Activated T-cell treated with anti-CD3 and anti-CD28 coated beads for 24 hours (primary cell): ENCODE measurements around the gene FANCI.
A peak's percentile ranks its signal among the peaks of the same experiment; 100 is the strongest.

ENCODE experiments used
- DNase-seq: peaks from one replicate; pipeline ENCODE4 v3.0.0-alpha.2; 2020; ENCODE audit warnings: low read depth

FANCI gene

DNA sequence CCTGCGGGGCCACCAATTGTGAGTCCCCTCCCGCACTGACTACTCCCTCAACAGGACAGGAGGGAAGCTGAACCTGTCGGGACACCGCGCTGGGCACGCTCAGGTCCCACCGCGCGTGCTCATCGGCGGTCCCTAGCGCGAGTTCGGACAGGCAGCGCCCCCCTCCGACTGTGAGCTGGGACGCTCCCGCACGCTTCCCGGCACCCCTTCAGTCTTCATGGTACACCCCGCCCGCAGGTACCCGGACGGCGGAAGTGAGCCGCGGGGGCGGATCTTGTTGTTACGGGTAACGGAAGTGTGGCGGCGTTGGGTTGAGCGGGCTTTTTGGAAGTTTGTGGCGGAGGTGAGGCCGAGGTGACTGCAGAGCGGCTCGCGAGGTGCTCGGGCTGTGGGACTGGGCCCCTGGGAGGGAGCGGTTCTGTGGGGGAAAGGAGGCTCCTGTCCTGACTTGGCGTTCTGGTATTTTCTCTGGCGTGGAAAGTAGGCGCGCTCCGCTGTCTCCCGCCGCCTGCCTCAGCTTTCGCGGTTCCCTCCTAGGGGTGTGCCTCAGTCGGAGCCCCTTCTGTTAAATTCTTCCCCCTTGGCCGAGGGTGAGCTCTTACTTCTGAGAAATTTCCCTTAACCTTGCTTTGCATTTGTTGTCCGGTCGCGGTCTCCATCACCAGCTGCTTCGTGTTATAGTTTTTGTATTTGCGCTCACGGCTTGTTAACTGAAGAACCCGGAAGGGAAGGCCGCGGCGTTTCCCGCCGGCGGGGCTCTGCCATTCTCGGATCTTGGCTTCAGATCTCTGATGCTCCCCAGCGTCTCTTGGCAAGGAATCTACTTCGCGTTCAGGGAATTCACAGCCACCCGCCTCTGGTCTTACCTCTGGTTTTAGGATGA, at the start of gene FANCI:
TSS of gene FANCI (plus strand) at position 289 of the 883 bp plus-strand sequence. CDS start 3,669 bp downstream, outside the sequence.
- DNase-seq, result peak; percentile 96

DNA sequence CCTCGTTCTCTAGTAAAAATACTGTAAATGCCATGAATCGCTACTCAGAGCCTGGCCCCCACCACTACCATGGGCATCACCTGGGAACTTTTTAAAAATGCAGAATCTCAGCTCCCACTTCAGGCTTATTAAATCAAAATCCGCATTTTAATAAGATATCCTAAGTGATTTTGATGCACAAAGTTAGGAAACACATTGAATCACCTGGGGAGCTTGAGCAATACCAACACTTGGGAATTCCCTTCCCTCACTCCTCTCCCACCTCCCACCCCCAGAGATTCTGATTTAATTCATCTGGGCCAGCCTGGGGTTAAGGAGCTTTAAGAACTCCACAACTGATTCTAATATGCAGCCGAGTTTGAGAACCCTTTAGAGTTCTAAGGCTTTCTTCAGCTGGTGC, 49.2 kb upstream of the FANCI start:
- DNase-seq, result no peak

DNA sequence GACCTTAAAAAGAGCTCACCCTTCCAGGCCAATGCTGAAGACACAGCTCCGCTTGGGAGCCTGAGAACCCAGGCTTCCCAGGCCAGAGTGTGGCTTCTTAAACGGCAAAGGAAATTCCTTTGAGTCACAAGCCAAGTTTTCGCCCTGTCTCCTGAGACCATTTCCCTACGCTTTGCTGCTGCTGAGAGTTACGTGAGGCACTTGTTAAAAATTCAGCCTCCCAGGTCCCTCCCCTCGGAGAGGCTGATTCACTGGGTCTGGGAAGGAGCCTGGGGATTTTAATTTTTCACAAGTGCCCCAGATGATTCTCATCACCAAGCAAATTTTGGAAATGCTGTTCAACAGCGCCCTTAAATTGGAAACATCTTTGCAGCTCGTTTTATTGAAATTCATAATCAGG, 47.9 kb upstream of the FANCI start:
- no peak for DNase-seq

DNA sequence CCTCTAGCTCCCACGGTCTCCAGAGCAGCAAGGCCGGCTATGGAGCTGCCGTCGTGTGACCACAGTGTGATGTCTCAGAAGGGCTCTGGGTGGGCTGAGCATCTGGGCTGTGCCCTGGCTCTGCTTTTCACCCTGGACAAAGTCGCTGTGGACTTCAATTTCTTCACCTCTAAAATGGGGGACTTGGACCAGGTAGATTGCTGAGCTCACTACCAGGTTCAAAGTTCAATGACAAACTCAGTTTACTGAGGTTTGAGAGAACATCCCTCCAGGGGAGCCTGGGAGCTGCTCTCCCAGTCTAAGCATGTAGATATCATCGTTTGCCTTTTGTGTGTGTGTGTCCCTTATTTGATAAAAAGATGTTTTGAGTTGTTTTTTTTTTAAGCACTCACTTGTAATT, 47.5 kb upstream of the FANCI start:
- no peak for DNase-seq

DNA sequence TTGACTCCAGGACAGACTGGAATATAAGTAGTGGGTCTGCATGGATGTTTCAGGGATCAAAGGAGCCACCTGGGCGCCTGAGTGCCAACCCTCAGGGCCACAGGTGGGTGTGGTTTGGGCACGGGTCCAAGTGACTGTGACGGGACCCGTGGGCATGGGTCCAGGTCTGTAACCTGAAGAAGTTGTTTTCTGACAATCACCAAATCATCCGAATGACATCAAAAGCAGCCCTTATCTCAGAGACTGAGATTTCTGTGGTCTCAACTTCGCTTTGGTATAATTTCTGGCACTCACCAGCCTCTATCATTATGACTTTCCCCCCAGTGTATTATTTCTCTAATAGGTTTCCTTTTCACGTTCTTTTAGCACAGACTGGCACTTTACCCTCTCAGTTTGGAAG, 46.8 kb upstream of the FANCI start:
- DNase-seq, result no peak

DNA sequence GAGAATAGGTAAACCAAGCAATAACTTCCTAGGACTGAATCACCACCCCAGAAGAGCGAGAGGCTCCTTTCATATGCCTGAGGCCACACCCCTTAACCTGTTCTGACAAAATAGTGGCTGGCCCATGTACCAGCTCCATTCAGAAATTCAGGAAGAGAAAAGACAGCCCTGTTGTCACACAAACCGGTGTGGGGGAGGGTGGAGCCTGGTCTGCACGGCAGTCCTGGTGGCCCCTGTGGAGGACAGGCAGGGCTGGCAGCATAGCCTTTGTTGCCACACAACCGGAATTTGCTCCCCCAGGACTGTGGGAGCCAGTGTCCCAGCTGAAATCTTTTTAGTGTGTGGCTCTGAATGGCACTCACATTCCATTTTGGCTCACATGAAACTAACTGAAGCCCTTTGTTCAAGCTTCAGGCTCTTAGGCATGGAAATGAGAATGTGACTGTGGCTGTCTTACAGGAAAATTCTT, 46.2 kb upstream of the FANCI start:
- DNase-seq, result no peak

DNA sequence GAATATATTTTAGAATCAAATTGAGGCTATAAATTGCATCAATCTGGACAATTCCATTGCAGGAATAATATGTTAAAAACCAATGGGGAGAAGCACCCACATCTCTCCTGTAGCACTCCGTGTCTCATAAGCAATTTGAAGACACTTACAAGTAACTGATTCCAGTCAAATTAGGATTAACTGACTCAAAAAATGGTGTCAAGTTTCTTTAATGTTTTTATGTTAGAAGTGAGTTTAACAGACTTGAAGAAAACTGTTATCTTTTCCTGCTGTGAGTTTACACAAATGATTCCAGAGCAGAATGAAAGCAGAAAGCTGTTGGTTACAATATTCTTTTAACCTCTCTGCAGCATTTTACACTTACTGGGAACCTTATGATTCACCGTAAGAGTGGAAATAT, 45.6 kb upstream of the FANCI start:
- DNase-seq, result no peak

DNA sequence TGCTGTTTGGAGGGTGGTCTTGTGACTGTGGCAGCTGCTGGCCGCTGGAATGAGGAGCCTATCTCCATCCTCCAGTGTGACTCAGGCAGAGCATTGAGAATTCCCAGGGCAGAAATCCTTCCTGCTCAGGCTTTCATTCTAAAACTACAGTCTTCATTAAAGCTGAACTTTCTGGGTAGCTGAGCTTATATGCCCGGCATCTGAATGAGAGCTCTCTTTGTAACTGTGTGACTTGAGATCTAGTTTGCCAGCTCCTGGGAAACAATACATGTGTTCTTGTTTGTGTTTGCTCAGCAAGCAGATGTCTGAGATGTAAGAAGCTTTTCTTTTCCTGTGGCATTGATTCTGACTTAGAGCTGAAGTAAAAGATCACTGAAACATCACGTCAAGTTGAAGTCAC, 44.8 kb upstream of the FANCI start:
- no peak for DNase-seq

DNA sequence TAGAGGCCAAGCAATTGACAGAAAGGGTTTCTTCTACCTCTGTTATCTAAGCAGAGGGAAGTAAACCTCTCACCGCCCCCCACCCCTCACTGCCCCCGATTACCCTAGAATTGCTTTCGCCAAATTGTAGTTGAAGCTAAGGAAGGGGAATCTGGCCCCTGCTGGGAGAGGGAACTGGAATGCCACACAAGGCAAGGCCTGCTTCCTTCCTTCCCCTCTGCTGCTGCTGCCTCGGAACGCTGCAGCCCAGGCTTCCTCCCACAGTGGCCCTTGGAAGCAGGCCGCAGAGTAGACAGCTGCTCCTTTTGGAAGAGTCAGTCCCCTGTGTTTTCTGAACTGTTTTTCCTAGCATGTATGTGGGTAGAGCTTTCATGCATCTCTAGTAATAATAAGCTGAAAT, 44.0 kb upstream of the FANCI start:
- DNase-seq, result no peak

DNA sequence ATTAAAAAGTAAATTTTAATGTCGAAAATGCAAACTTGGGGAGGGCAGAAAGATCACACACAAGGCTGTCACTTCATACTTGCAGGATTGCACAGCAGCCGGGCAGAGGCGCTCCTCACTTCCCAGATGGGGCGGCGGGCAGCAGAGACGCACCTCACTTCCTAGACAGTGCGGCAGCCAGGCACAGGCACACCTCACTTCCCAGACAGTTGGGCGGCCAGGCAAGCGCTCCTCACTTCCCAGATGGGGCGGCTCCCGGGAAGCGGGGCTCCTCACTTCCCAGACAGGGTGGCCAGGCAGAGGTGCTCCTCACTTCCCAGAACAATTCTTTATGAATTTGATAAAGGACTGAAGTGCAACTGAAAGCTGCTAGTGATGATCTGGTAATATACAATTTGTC, 43.6 kb upstream of the FANCI start:
- DNase-seq, result no peak

DNA sequence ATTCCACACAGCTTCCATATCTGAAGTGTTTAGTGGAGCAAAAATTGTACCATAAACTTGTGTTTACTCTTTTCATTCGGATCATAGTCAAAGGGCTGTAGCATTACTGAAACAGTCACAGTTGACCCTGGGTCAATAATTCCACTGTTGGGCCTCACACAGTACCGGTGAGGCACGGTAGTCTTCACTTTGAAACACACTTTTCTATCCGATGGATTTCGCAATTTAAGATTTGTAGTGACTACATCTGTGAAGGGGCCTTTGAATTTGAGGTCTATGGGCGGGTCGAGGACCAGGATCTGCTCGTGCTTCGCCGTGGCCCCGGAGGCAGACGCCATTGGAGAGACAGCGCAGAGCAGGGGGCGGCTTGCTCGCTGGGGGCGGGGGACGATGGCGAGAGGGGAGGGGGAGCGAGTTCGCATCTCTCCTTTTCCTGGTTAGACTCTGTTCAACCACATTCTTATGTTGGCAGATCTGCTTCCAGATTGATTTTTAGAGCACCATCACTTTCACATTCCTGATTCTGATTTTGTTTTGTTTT, 42.2 kb upstream of the FANCI start:
- DNase-seq, result no peak

DNA sequence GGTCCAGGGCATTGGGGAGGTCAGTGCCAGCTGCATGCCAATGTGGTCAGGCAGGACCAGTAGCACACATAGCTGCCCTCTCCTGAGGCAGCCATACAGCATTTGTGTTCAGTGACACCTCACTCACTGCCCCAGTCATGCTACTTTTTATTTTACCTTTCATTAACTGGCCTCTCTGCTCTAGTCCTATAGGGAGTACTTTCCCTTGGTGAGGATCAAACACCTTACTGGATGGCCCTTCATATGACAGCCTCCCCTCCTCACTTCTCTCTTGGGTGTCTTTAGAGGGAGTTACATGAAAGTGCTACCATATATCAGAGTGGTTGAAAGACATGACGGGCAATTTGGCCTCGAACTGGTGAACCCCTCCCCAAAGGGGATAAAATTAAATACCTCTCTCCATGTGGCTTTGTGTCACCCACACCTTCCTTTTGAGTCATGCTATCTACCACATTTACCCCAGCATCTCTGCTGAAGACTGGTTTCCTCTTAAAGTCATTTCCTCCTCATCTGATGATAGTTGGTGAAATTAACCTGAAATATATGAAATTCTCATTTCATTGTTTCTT, 40.0 kb upstream of the FANCI start:
- DNase-seq, result peak; percentile 35

DNA sequence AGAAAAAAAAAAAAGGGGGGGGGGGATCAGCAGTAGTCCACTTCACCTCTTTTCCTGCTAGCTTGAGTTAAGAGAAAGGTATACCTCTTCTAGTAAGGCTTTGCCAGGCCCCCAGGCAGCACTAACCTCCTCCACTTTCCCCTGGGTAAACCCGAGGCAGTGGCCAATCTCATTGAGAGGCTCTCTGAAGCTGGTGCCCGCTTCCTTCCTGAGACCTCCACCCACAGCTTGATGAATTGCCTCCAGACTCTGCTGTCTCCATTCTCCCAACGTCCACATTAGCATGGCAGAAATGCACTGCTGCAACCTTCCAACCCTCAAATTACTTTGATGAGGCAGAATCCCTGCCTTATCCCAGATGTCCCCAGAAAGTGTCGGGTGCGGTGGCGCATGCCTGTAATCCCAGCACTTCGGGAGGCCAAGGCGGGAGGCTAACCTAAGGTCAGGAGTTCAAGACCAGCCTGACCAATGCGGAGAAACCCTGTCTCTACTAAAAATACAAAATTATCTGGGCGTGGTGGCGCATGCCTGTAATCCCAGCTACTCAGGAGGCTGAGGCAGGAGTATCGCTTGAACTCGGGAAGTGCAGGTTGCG, 37.7 kb upstream of the FANCI start:
- no peak for DNase-seq

DNA sequence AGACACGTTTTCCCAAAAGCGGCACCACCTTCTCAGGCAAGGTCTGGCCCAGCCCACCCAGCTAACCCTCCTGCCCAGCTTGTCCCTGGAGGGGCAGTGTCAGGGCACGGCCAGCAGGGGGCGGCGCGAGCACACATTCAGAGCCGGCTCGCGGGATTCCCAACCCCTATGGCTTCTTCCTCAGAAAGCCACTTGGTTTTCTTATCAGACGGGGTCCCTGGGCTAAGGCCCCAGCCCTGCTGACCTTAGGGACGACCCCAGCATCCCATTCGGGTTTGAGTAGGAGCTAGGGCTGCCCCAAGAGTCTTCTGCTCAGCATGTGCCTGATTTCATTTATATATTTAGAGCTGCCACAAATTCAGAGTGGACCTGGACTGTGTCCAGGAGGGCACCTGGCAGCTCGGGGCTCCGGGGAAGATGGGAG, 36.9 kb upstream of the FANCI start:
- DNase-seq, result peak; percentile 64

DNA sequence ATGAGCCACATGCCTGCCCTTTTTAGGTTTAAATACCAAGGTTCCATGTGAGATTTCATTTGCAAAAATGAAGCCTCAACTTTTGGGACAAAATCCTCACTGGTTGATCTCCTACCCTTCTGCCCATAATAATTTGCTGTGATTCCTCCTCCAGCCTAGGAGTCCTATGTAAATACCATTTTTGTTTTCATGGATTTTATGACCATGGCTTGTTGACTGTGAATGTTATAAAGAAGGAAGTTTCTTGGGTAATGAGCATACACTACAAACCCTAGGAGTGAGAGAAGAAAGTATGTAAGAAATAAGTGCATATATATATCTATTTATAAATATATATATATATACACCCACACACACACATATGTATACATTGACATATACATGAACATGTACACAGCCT, 35.5 kb upstream of the FANCI start:
- DNase-seq, result no peak

DNA sequence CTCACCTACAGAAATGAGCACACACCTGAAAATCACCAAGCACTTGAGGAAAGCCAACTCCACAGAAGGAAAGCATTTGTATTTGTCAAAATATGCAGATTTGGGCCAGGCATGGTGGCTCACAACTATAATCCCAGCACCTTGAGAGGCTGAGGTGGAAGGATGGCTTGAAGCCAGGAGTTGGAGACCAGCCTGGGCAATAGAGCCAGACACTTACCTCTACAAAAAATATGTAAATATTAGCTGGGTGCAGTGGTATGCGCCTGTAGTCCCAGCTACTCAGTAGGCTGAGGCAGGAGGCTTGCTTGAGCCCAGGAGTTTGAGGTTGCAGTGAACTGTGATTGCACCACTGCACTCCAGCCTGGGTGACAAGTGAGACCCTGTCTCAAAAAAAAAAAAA, 34.7 kb upstream of the FANCI start:
- DNase-seq, result no peak

DNA sequence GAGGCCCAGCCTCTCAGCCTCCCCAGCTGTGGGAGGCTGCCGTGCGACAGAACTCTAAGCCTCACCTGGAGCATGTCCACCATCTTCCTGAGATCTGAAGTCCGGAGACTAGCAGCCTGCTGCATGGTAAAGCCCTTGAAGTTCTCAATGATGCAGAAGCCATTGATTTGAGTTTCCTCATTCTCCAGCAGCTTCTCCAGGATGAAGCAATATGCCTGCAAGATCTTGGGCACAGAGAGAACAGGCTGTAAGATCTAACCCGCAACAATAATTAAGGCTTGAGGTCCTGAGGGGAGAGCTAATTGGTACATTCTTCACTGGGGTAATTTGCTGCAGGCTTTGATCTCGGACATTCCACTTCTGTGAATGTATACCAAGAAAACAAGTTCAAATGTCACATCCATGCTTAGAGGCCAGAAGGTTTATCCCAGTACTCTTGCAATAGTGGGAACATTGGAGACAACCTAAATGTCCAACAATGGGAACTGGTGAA, 32.1 kb upstream of the FANCI start:
- no peak for DNase-seq

DNA sequence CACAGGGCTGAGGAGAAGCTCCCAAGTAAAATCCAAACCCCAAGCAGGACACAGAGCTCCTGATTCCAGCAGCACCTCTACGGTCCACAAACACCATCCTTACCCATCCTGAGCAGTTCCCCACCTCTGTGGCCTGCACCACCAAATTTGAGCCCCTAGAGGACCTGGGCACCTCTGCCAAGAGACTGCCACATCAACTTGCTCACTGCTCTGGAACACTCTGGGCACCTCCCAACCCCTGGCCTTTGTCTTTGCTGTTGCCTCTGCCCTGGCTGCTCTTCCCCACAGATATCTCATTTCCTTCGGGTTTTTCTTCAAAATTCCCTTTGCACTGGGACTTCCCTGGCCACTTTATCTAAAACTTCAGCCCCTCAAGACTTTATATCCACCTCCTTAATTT, 28.2 kb upstream of the FANCI start:
- DNase-seq, result no peak

DNA sequence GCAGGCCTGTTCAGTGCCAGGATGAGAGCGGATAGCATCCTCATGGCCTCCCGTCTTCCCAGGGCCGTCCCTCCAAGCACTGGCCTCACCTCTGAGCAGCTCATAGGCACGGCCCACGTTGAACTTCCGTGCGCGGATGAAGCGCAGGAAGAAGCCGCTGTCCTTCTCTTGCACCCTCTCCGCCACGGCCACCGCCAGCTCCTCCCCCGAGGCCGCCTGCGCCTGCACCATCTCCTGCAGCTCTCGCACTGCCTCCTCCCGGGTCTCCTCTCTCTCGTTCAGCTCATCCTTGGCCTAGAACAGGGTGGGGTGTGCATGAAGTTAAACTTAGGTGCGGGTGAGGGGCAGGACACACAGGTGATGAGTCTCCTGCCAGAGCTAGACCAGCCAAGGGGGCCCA, 26.7 kb upstream of the FANCI start:
- no peak for DNase-seq

DNA sequence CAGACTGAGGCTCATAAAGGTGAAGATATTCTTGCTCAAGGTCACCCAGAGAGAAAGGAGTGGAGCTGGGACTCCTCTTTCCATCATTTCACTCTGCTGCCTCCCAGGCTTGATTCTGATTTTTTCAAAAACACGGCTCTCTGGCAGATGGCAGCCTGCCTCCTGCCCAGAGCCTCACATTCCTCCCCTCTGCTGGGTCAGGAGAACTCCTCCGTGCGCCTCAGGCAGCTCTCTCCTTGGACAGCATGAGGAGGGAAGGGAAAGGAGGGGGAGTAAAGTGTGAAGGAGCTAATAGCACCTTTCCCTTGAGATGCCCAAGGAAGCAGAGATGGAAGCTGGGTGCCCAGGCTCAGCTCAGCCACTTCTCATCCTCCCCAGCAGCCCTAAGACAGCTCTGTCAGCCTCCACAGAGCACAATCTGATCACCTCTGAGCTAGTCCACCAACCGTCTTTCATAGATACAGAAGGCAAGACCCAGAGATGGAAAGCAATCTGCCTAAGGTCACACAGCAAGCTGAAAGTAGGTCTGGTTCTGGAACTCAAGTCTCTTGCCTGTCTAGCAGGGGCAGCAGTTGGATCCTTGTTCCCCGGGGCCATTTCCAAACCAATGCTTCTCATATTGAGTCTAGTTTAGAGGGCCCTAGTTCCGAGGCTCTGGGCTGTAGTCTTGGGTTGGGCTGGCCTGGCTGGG, 25.9 kb upstream of the FANCI start:
- DNase-seq, result no peak

DNA sequence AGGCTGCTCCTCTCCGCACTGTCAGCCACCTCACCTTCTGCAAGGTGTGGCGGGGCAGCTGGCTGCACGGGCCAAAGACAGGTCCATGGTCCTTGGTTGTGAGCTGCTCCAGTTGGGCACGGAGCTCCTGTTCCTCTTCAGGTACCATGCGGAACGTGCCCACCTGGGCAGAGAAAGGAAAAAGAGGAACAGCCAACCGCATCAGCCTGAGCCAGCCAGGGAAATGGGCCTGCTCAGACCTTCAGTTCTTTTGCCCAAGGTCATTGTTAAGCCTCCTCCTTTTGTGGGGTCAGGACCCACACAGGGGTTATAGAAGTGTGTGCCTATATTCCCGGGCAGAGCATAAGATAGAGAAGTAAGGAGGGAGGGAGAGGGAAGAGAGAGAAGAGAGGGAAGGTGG, 25.2 kb upstream of the FANCI start:
- DNase-seq, result no peak

DNA sequence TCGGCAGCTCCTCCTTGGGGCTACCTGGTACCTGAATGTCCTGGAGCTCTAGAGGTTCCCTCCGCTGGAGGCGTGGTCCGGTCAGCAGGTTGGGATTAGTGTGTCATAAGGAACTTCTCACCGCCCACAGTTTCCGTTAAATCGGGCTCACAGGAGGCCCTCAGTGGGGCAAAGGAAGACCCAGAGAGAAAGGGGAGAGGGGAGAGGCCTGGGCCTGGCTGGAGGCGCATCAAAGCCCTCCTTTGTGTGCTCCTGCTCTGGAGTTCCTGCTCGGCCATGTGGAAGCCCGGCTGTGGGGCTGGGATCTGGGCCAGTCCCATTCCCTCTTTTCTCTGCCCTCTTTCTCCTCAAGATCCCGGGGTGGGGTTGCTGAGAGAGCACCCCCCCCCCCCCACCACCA, 22.2 kb upstream of the FANCI start, which contains the start of gene RLBP1:
TSS of gene RLBP1 (minus strand) at position 37 of the 400 bp plus-strand sequence. CDS start 2,604 bp downstream, outside the sequence.
- no peak for DNase-seq
